Inferior parietal cortex (tissue), 1 donor: Measurements from ENCODE around the gene RBPJL.

ENCODE experiments used
- DNase-seq: peaks from one replicate; pipeline ENCODE4 v3.0.0-alpha.2; 2016; ENCODE audit errors: extremely low spot score

Gene RBPJL

DNA sequence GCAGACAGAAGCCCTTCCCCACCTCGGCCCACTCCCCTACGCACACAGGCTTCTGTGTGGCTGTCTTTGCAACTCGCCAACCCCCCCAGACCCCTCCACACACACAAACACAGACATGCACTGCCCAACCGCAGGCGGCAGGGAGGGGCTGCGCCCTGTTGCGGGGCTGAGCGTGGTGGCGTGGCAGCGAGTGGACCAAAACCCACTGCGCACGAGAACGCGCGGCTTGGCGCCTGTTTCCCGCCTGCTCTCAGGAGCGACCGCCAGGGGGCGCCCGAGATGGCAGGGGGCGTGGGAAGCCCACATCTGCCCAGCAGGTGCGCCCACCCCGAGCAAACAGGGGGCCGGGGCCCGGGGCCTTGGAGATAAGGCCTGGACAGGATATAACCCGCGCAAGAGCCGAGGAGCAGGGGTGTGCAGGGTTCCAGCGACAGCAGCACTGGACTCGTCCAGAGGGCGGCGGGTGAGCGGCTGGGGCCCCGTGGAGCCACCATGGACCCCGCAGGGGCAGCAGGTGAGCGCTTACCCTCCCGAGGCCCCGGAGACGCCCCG lies at the start of gene RBPJL:
TSS of gene RBPJL (plus strand) at position 410 of the 552 bp plus-strand sequence. CDS start at position 493, 83 bp downstream.
- no peak for DNase-seq

DNA sequence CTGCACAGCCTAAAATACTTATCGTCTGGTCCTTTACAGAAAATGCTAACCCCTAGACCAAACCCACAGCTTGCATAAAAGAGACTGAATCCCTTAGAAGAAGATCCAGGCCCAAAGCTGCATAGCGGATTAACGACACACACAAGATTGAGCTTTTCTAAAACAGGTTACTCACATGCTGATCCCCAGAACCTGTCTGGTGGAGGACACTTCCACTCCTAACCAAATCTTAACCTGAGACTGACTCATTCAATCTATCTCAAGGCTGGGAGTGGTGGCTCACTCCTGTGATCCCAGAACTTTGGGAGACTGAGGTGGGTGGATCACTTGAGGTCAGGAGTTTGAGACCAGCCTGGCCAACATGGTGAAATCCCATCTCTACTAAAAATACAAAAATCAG lies 49.5 kb upstream of the RBPJL start:
- no peak for DNase-seq

GRCh38 chr20:45257711-45258110 lies 48.9 kb upstream of the RBPJL start:
- no peak for DNase-seq

DNA sequence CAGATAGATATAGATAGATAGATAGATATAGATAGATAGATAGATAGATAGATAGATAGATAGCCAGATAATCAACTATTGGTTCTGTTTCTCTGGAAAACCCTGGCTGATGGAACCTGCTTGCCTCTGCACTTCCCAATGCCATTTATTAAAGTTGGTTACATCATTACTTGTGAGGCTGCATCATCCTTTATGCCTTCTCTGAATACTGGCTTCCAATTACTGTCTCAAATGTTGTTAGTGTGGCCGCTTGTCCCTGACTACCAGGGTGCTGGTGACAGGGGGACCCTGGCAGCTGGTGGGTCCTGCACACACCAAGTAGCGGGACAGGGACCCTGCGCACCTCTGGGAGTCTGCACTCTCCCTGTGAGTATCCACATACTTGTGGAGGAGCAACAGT lies 48.4 kb upstream of the RBPJL start:
- no peak for DNase-seq

DNA sequence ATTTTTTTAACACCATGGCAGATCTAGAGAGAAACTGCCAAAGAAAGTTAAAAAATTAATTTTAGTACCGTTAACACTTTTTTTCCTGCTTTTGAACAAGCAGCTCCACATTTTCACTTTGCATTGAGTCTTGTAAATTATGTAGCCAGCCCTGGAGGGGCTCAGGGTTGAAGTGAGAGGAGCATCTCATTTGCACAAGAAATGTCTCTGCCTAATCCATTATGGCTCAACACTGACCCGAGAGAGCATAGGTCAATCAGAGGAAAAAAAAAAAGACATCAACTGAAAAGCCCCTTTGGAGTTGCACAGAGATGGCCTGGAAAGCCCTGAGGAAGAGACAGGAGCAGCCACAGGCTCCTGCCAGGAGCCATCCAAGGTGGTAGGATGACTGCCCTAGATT lies 48.0 kb upstream of the RBPJL start:
- no peak for DNase-seq

GRCh38 chr20:45263556-45264266 lies 42.9 kb upstream of the RBPJL start:
- no peak for DNase-seq

DNA sequence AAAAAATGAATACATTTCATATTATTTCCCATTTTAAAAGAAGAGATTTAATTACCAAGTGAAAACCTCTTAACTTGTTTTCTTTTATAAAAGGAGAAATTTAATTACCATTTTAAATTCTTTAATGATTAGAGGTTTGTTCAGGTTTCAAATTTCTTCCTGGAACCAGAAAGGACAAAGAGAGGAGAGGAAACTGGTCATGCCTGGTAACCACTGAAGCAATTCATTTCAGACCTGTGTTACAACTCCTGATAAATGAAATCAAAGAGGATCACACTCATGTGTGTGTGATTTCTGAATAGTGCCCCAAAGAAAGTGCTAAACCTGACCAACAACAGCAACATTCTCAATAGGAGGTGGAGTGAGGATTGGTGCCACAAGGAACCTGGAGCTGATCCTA lies 39.7 kb upstream of the RBPJL start:
- no peak for DNase-seq

GRCh38 chr20:45268531-45268930 lies 38.1 kb upstream of the RBPJL start:
- DNase-seq, result no peak

DNA sequence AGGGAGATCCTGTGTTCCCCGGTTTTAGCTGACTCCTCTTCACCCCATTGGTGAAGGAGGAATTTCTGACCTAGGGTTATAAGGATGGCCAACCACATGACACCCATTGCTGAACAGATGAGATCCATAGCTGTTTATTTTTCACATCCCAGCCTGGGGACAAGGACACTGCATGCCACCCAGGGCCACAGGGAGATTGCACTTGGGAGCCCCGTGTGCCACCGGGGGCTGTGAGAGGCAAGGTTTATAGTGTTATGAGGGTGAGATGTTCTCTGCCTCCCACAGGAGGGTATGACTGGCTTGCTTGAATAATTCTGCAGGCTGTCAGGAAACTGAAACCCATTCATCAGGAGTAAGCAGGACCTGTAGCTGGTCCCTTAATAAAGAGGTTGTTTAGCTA lies 37.6 kb upstream of the RBPJL start:
- no peak for DNase-seq

- no peak for DNase-seq
Observed at GRCh38 chr20:45269754-45270270, 36.8 kb upstream of the RBPJL start.

DNA sequence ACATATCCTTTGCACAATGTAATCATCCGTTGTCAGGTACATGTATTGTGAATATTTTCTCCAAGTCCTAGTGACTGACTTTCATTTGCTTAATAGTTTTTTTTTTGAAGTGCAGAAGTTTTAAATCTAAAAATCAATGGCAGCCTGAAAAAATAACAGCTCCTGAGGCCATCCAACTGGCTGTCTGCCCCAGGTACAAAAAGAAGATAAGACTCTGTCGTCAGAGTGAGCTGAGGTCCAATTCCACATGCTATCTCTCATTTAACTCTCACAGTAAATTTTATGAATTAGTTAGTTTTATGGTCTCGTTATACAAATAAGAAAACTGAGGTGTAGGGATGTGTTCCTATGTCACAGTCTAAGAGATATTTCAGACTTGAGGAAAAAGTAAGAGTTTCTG lies 31.3 kb upstream of the RBPJL start:
- no peak for DNase-seq

- no peak for DNase-seq
Observed at GRCh38 chr20:45279992-45280391, 26.6 kb upstream of the RBPJL start.

GRCh38 chr20:45282700-45283550 lies 23.7 kb upstream of the RBPJL start:
- DNase-seq, result no peak

DNA sequence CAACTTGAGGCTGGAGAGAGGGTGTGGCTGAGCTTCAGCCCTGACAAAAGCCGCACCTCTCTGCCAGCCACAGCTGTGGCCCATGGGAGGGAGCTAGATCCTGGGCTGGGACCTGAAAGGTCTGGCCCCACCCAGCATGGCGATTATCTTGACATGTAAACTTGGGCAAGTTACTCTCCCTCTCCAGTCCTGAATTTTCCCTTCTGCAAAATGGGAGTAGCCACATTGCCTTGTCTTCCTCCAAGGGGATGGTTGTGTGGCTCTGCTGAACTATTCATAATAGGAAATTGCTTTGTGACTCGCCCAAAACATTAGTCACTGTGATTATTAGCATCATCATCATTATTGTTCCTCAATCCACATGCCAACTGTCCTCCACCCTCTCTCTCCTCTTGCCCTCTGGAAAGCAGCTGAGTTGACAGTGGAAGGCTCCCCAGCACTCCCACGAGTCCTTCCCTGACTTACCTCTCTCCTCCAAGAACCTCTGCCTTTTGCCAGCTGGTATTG lies 23.0 kb upstream of the RBPJL start:
- no peak for DNase-seq

- DNase-seq, result no peak
Observed at GRCh38 chr20:45288376-45288775, 18.3 kb upstream of the RBPJL start.

DNA sequence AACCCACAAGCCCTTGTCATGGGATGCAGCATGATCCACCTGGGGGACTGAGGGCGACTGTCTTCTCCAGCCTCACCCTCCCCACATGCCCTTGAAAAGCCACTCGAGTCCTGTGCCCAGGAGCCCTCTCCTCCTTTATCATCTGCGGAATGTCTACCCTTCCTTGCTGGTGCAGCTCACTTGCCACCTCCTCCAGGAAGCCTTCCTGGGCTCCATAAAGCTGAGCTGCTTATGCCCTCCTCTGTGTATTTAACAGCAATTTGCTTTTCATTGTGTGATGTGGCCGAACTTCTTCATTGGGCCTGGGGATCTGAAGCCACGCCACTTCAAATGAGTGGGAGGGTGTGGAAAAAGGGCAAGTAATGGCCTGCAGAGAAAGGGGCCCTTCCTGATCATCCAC lies 17.8 kb upstream of the RBPJL start:
- DNase-seq, result no peak

- no peak for DNase-seq
Observed at GRCh38 chr20:45289942-45290676, 16.5 kb upstream of the RBPJL start.

DNA sequence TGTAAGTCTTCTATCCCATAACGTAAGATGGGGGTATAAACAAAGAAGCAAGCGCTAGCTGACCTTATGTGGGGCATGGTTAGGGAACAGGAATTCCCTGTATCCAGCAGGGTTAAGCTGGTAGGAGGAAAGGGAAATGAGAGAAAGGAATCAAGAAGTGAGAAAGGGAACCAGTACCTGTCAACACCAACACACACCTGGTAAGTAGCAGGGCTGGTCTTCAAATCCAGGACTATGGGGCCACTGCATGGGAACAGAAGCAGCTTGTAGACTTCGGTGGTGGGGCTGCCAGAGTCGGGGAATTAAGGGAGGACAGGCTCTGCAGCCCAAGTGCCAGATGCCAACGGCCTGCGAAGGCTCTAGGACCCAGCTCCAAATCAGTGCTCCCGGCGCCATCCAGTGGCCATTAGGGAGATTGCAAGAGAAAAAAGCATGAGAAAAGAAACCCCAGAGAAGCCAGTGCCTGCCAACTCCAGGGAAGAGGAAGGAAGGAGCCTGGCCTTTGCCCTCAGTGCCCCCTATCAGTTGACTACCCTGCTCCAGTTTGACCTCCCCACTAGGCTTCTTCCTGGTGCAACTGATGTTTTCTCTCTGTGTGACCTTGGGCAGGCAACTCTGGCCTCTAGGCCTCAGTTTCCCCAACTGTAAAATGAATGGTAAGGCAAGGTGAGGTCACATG lies 15.8 kb upstream of the RBPJL start:
- DNase-seq, result peak; percentile 89

DNA sequence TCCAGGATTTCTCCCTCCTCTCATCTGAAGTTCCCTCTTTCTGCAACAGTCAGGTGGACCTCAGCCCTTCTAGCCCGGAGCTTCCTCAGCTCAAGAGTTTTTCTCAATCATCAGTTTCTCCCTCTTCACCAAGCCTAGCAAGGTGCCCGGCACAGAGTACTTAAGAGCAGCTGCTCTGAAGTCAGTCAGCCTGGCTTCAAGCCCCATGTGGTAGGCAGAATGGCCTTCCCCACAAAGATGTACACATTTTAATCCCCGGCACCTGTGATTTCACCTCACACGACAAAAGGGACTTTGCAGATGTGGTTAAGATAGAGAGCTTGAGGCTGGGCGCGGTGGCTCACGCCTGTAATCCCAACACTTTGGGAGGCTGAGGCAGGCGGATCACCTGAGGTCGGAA lies 15.1 kb upstream of the RBPJL start:
- no peak for DNase-seq

- no peak for DNase-seq
Observed at GRCh38 chr20:45292343-45292742, 14.3 kb upstream of the RBPJL start.
